K562 (cell line): ENCODE results near the gene ATXN3L. TPM values are rescaled to one million over a fixed set of nuclear protein-coding genes. Genes with fewer than 3 reads are reported as not detected.

Experiments
- ATAC-seq: fragments of 200-7000 bp; cut with Tn5 transposase; 3 replicates; pipeline ENCODE4 v1.9.1; 2020; ENCODE audit warnings: moderate library complexity
- BruUV-seq: library from RNA; stranded (reverse); fragments of 400-500 nt; replicated peaks from 2 replicates; lab custom pipeline; 2021; lab: Mats Ljungman, UMichigan
- CTCF ChIA-PET: fragments of 300-600 bp; formaldehyde crosslinking; extraction: SDS; loops from one replicate; lab custom pipeline; 2021; ENCODE audit warnings: low intra/inter-chr PET ratio; lab: Yijun Ruan, JAX
- POLR2A ChIA-PET: fragments of 300-600, 350-650 bp; sonication (Branson Sonifier 250); formaldehyde crosslinking; extraction: SDS; loops from one replicate; lab custom pipeline; 2021; ENCODE audit warnings: antibody characterized with exemption, inconsistent platforms; lab: Yijun Ruan, JAX
- DNase-seq, 4 experiments: peaks; one replicate each; pipeline versions ENCODE4 v3.0.0 to v3.0.0-alpha.2; 2011 to 2018; ENCODE audit warnings: low spot score in 3 of 4, mixed read lengths in 3 of 4; ENCODE audit errors: extremely low read depth in 1 of 4
- FAIRE-seq: peaks from 2 replicates; lab custom pipeline; 2011; peaks lifted over from hg19 to GRCh38; lab: Jason Lieb, UNC
- H2AFZ ChIP-seq: 2 replicates; pipeline ENCODE4 v1.6.0; 2011; ENCODE audit warnings: low read depth, low read length, control low read depth, inconsistent platforms
- H3K27ac ChIP-seq: fragments of 200-600 bp; 3 replicates; pipeline ENCODE4 v1.8.0; 2011; ENCODE audit warnings: low read depth, mild to moderate bottlenecking, control low read depth, inconsistent platforms, low read length, moderate library complexity, mixed read lengths; ENCODE audit errors: extremely low read depth
- H3K27me3 ChIP-seq, 2 experiments: fragments of 300-600 bp in 1 of 2; 2 replicates in 1 of 2; 3 replicates in 1 of 2; pipeline versions ENCODE4 v1.6.0 to v1.8.0; 2011; ENCODE audit warnings: inconsistent platforms in 2 of 2, low read length in 2 of 2, mild to moderate bottlenecking in 1 of 2, mixed read lengths in 1 of 2, moderate library complexity in 1 of 2; ENCODE audit not compliant: control insufficient read depth in 2 of 2, insufficient read depth in 2 of 2
- H3K36me3 ChIP-seq: fragments of 300-600 bp; 3 replicates; pipeline ENCODE4 v1.8.0; 2011; ENCODE audit warnings: mild to moderate bottlenecking, low read length, inconsistent platforms; ENCODE audit not compliant: control insufficient read depth, insufficient read depth
- H3K4me1 ChIP-seq, 2 experiments: fragments of 200-600 bp in 1 of 2; replicated peaks in 1 of 2; 2 replicates in 1 of 2; 3 replicates in 1 of 2; pipeline versions ENCODE4 v1.5.1 to v1.8.0; 2011; ENCODE audit warnings: inconsistent platforms in 2 of 2, low read length in 2 of 2, mild to moderate bottlenecking in 1 of 2, mixed read lengths in 1 of 2, moderate library complexity in 1 of 2; ENCODE audit not compliant: control insufficient read depth in 2 of 2, insufficient read depth in 2 of 2
- H3K4me2 ChIP-seq: 2 replicates; pipeline ENCODE4 v1.6.1; 2011; ENCODE audit warnings: low read length, control low read depth, inconsistent platforms, mixed read lengths; ENCODE audit not compliant: insufficient read depth
- H3K4me3 ChIP-seq: fragments of 200-600 bp; sonication (generic), shearing (Covaris generic); 2 replicates; pipeline ENCODE4 v1.5.1; 2016; ENCODE audit warnings: control low read depth, inconsistent platforms
- H3K79me2 ChIP-seq: fragments of 200-600 bp; 3 replicates; pipeline ENCODE4 v1.8.0; 2011; ENCODE audit warnings: low read length, inconsistent platforms; ENCODE audit not compliant: control insufficient read depth, insufficient read depth
- H3K9ac ChIP-seq, 2 experiments: 2 replicates each; pipeline versions ENCODE4 v1.6.0 to v1.6.1; 2011; ENCODE audit warnings: low read depth in 2 of 2, low read length in 2 of 2, control low read depth in 1 of 2, inconsistent platforms in 1 of 2, mild to moderate bottlenecking in 1 of 2, mixed read lengths in 1 of 2; ENCODE audit not compliant: insufficient read depth in 1 of 2
- H3K9me1 ChIP-seq: one replicate; pipeline ENCODE4 v1.6.0; 2011; ENCODE audit warnings: inconsistent platforms, mild to moderate bottlenecking, low read length, moderate library complexity; ENCODE audit not compliant: control insufficient read depth, insufficient read depth
- H3K9me3 ChIP-seq: replicated peaks from 2 replicates; pipeline ENCODE4 v1.5.1; 2011; ENCODE audit warnings: low read depth, low read length, inconsistent platforms; ENCODE audit not compliant: control insufficient read depth, insufficient read depth
- H4K20me1 ChIP-seq: replicated peaks from 2 replicates; pipeline ENCODE4 v1.6.1; 2011; ENCODE audit warnings: low read length, inconsistent platforms, mixed read lengths; ENCODE audit not compliant: control insufficient read depth, insufficient read depth
- ATF2 ChIP-seq: sonication (generic); formaldehyde crosslinking; IDR thresholded peaks from 2 replicates; pipeline ENCODE4 v1.8.1; 2022; ENCODE audit warnings: missing genetic modification reagents
- BCL6 ChIP-seq: fragments of 250-450 bp; sonication (Bioruptor Pico); IDR thresholded peaks from 2 replicates; pipeline ENCODE4 v1.4.0; 2020
- ELF1 ChIP-seq: fragments of 200-800 bp; sonication (Bioruptor generic); IDR thresholded peaks from 2 replicates; pipeline ENCODE4 v1.6.1; 2016; ENCODE audit warnings: missing genetic modification characterization, missing compliant biosample characterization
- GABPA ChIP-seq: fragments of 200-800 bp; sonication (Bioruptor generic); conservative IDR thresholded peaks from 2 replicates; pipeline ENCODE4 v1.6.1; 2016; ENCODE audit warnings: low read depth, missing genetic modification characterization, missing compliant biosample characterization
- HIVEP1 ChIP-seq: fragments of 250-450 bp; sonication (Bioruptor Pico); IDR thresholded peaks from 2 replicates; pipeline ENCODE4 v1.4.0; 2020; ENCODE audit warnings: mild to moderate bottlenecking
- MCM7 ChIP-seq, 2 experiments: fragments of 450-650 bp; IDR thresholded peaks; 2 replicates each; pipeline ENCODE4 v1.6.1; 2016 to 2018
- PCBP1 ChIP-seq: fragments of 200-400 bp; formaldehyde crosslinking; IDR thresholded peaks from 2 replicates; pipeline ENCODE4 v1.6.1; 2018; ENCODE audit warnings: mild to moderate bottlenecking, low read depth, low read length; ENCODE audit not compliant: poor library complexity, severe bottlenecking
- PHF20 ChIP-seq: fragments of 450-650 bp; IDR thresholded peaks from 2 replicates; pipeline ENCODE4 v1.6.1; 2018; ENCODE audit not compliant: partially characterized antibody
- PKNOX1 ChIP-seq: fragments of 450-650 bp; IDR thresholded peaks from 2 replicates; pipeline ENCODE4 v1.6.1; 2016
- POLR2B ChIP-seq: fragments of 450-650 bp; IDR thresholded peaks from 2 replicates; pipeline ENCODE4 v1.6.1; 2018; ENCODE audit warnings: low read depth; ENCODE audit not compliant: partially characterized antibody
- SRSF1 ChIP-seq: fragments of 200-400 bp; formaldehyde crosslinking; IDR thresholded peaks from 2 replicates; pipeline ENCODE4 v1.6.1; 2017; ENCODE audit warnings: mild to moderate bottlenecking, low read depth, low read length, moderate library complexity
- TEAD1 ChIP-seq, 2 experiments: fragments of 450-650 bp in 1 of 2; sonication (generic) in 1 of 2; formaldehyde crosslinking; IDR thresholded peaks; 2 replicates each; pipeline versions ENCODE4 v1.4.0 to v1.8.0; 2020 to 2022; ENCODE audit warnings: mild to moderate bottlenecking in 2 of 2, missing genetic modification reagents in 1 of 2
- ZBTB1 ChIP-seq: sonication (generic); formaldehyde crosslinking; IDR thresholded peaks from 2 replicates; pipeline ENCODE4 v1.8.1; 2023; ENCODE audit warnings: missing genetic modification reagents, low read depth, mild to moderate bottlenecking, borderline replicate concordance
- ZBTB26 ChIP-seq: fragments of 450-650 bp; formaldehyde crosslinking; IDR thresholded peaks from 2 replicates; pipeline ENCODE4 v1.4.0; 2022; ENCODE audit warnings: missing genetic modification characterization
- ZNF134 ChIP-seq: fragments of 250-450 bp; sonication (Bioruptor Pico); conservative IDR thresholded peaks from 2 replicates; pipeline ENCODE4 v1.4.0; 2020
- ZNF584 ChIP-seq: fragments of 200-800 bp; sonication (Bioruptor generic); IDR thresholded peaks from 2 replicates; pipeline ENCODE4 v1.6.1; 2016; ENCODE audit warnings: low read depth, mild to moderate bottlenecking, missing genetic modification characterization, missing compliant biosample characterization
- WGBS: fragments of 100-300 bp; shearing (Covaris generic); methylation state at CpG from one replicate; pipeline ENCODE4 v1.1.6; 2016; ENCODE audit warnings: low coverage, mixed read lengths; ENCODE audit not compliant: insufficient coverage; ENCODE audit errors: missing lambda C conversion rate; 5-methylcytosine and 5-hydroxymethylcytosine counted together
- in situ Hi-C: fragments of 300-500 bp; cut with MboI; formaldehyde crosslinking; loops from 4 replicates; pipeline ENCODE4 v1.15.0; 2018; ENCODE audit warnings: inconsistent platforms, mixed read lengths
- intact Hi-C: fragments of 100-400 bp; cut with micrococcal nuclease; formaldehyde crosslinking; loops from 2 replicates; pipeline ENCODE4 v1.14.2; 2022
- polyA plus RNA-seq, 8 experiments: library from polyadenylated mRNA; depleted of rRNA in 4 of 8; stranded (reverse) in 5 of 8; unstranded in 3 of 8; fragments of >200 nt; fragmentation: Nextera tagmentation in 2 of 8; fragmentation: Illumina TruSeq in 1 of 8; extraction: Ambion mirVana in 2 of 8; extraction: Trizol in 1 of 8; gene quantifications; 2 replicates each; pipeline versions ENCODE4 v1.2.1 to v1.2.3, GENCODE V29; 2011 to 2014; ENCODE audit warnings: inconsistent platforms in 1 of 8, missing spikeins in 1 of 8
- total RNA-seq, 7 experiments: library from RNA; depleted of rRNA in 6 of 7; stranded (reverse); fragments of >200 nt in 6 of 7; fragmentation: Illumina TruSeq in 2 of 7; extraction: Trizol in 2 of 7; gene quantifications; 2 replicates each; pipeline versions ENCODE4 v1.2.1 to v1.2.3, GENCODE V29; 2011 to 2021; ENCODE audit warnings: low replicate concordance in 1 of 7

Gene ATXN3L
- total and polyA plus RNA-seq, 9 of the 15 experiments (the other 6 are each of a cell fraction or from before 2014, with no cell fraction given): 0.04 to 0.31 TPM; not detected in 7

GRCh38 chrX:13305108-13305507 lies 14.7 kb downstream of the ATXN3L start (continued):
- TF ChIP-seq ELF1: no peak
- TF ChIP-seq BCL6 (CRISPR knock-in tag): no peak
- TF ChIP-seq POLR2B: no peak
- no peak for TF ChIP-seq PCBP1
- no peak for TF ChIP-seq PKNOX1

- ChIA-PET CTCF (no interaction called here), POLR2A (interaction anchor here (1.1 to 1.7 kb wide), 2 partner anchors 10 to 12 kb away, joined by 3 to 10 read pairs; no protein-coding TSS in a partner anchor)
- Histone ChIP-seq H3K4me3 (no peak overlapping the region), H3K79me2 (peaks cover 78% of the 10 kb centered on the region), H4K20me1 (no peaks in the 10 kb centered on the region), H3K9me3 (no peaks in the 10 kb centered on the region), H3K4me2 (no peak overlapping the region), H2AFZ (no peak overlapping the region), H3K9me1 (no peaks in the 10 kb centered on the region), H3K27ac (no peak overlapping the region; the same call in 2 of the 3 replicates), H3K4me1 (peaks cover 3 to 8% of the 10 kb centered on the region in 2 experiments; a peak in 3 of 5 replicates), H3K27me3 (no peaks in the 10 kb centered on the region), H3K9ac (no peak overlapping the region), H3K36me3 (peaks cover 66% of the 10 kb centered on the region; the same call in 2 of the 3 replicates)
- TF ChIP-seq ATF2 (CRISPR knock-in tag): no peak
- TF ChIP-seq TEAD1 (CRISPR knock-in tag; IDR thresholded peaks at IDR 0.05): no peak
- TF ChIP-seq ZNF134 (CRISPR knock-in tag): no peak
- TF ChIP-seq ZNF584 (CRISPR knock-in tag): no peak
- no peak for TF ChIP-seq HIVEP1
- TF ChIP-seq ZBTB1 (CRISPR knock-in tag): no peak
- TF ChIP-seq ZBTB26 (CRISPR knock-in tag): no peak
- TF ChIP-seq SRSF1: no peak
- TF ChIP-seq GABPA (tag): no peak
- no peak for TF ChIP-seq PHF20
- TF ChIP-seq MCM7 (IDR thresholded peaks at IDR 0.05): no peak
- ATAC-seq: no peak
- in situ Hi-C loops: no loop called here
- intact Hi-C loops: no loop called here
- DNase-seq: no peak
- no peak for FAIRE-seq
- BruUV-seq: no TSS peak
- 72% methylated on average over 3 of the region's 3 CpGs for WGBS
These were observed 15.8 kb downstream of the ATXN3L start for GRCh38 chrX:13304052-13304451.
